ENCODE results near the gene PFDN6.

PFDN6 gene

GRCh38 chr6:33314943-33315792, 25.8 kb downstream of the PFDN6 start:
- peaks cover 76% of the 10 kb centered on the region for H3K36me3 Mint-ChIP-seq (ENCODE audit: low read depth)
- no peaks in the 10 kb centered on the region for H3K27me3 Mint-ChIP-seq
- peaks cover 69% of the 10 kb centered on the region for H3K4me1 Mint-ChIP-seq (ENCODE audit: low read depth)
- H3K4me3 Mint-ChIP-seq: peak overlapping the region; percentile 99
- peak overlapping the region; percentile 99 for H3K27ac Mint-ChIP-seq
- no peaks in the 10 kb centered on the region for H3K9me3 Mint-ChIP-seq
- no peak for DNase-seq

- peak overlapping the region; percentile 84 for H3K27ac Mint-ChIP-seq
- peaks cover 77% of the 10 kb centered on the region for H3K36me3 Mint-ChIP-seq (ENCODE audit: low read depth)
- no peak for DNase-seq
Measured at GRCh38 chr6:33315793-33316602, 26.6 kb downstream of the PFDN6 start.

GRCh38 chr6:33316603-33317418, 27.4 kb downstream of the PFDN6 start:
- Mint-ChIP-seq H3K36me3 (ENCODE audit: low read depth) (peaks cover 79% of the 10 kb centered on the region), H3K4me1 (ENCODE audit: low read depth) (peaks cover 77% of the 10 kb centered on the region), H3K9me3 (no peaks in the 10 kb centered on the region), H3K27me3 (no peaks in the 10 kb centered on the region), H3K4me3 (peak overlapping the region; percentile 99), H3K27ac (peak overlapping the region; percentile 84)
- no peak for DNase-seq

More at GRCh38 chr6:33315793-33316602, 26.6 kb downstream of the PFDN6 start:
- Mint-ChIP-seq H3K9me3 (no peaks in the 10 kb centered on the region), H3K4me1 (ENCODE audit: low read depth) (peaks cover 74% of the 10 kb centered on the region), H3K4me3 (peak overlapping the region; percentile 99), H3K27me3 (no peaks in the 10 kb centered on the region)

- Mint-ChIP-seq H3K4me3 (peak overlapping the region; percentile 99), H3K4me1 (ENCODE audit: low read depth) (peaks cover 75% of the 10 kb centered on the region), H3K27ac (peak overlapping the region; percentile 84), H3K9me3 (no peaks in the 10 kb centered on the region), H3K27me3 (no peaks in the 10 kb centered on the region), H3K36me3 (ENCODE audit: low read depth) (peaks cover 79% of the 10 kb centered on the region)
- DNase-seq: no peak
Measured at GRCh38 chr6:33317419-33317668, 27.9 kb downstream of the PFDN6 start.

GRCh38 chr6:33317669-33318425, 28.4 kb downstream of the PFDN6 start, which contains the start of gene ZBTB22:
ZBTB22 (minus strand) TSS chr6:33317744; CDS start chr6:33316916, 828 bp downstream.
- H3K9me3 Mint-ChIP-seq: no peaks in the 10 kb centered on the region
- H3K4me1 Mint-ChIP-seq (ENCODE audit: low read depth): peaks cover 72% of the 10 kb centered on the region
- peaks cover 79% of the 10 kb centered on the region for H3K36me3 Mint-ChIP-seq (ENCODE audit: low read depth)
- peak; percentile 96 for DNase-seq
- H3K27ac Mint-ChIP-seq: peak within 1 kb of the TSS; percentile 98
- H3K4me3 Mint-ChIP-seq: peak within 1 kb of the TSS; percentile 99
- H3K27me3 Mint-ChIP-seq: no peaks in the 10 kb centered on the region

- peaks cover 79% of the 10 kb centered on the region for H3K36me3 Mint-ChIP-seq (ENCODE audit: low read depth)
- no peaks in the 10 kb centered on the region for H3K9me3 Mint-ChIP-seq
- DNase-seq: no peak
- no peaks in the 10 kb centered on the region for H3K27me3 Mint-ChIP-seq
- H3K27ac Mint-ChIP-seq: peak overlapping the region; percentile 98
- H3K4me3 Mint-ChIP-seq: peak overlapping the region; percentile 90
- peaks cover 74% of the 10 kb centered on the region for H3K4me1 Mint-ChIP-seq (ENCODE audit: low read depth)
Measured at GRCh38 chr6:33318426-33319073, 29.1 kb downstream of the PFDN6 start.

GRCh38 chr6:33319939-33320314, 30.5 kb downstream of the PFDN6 start:
- H3K36me3 Mint-ChIP-seq (ENCODE audit: low read depth): peaks cover 74% of the 10 kb centered on the region
- no peaks in the 10 kb centered on the region for H3K9me3 Mint-ChIP-seq
- no peaks in the 10 kb centered on the region for H3K27me3 Mint-ChIP-seq
- DNase-seq: no peak
- peaks cover 77% of the 10 kb centered on the region for H3K4me1 Mint-ChIP-seq (ENCODE audit: low read depth)
- peak overlapping the region; percentile 90 for H3K4me3 Mint-ChIP-seq
- H3K27ac Mint-ChIP-seq: peak overlapping the region; percentile 98

- Mint-ChIP-seq H3K4me1 (ENCODE audit: low read depth) (peaks cover 71% of the 10 kb centered on the region), H3K27ac (peak overlapping the region; percentile 98), H3K36me3 (ENCODE audit: low read depth) (peaks cover 74% of the 10 kb centered on the region)
Measured at GRCh38 chr6:33320315-33321181, 31.1 kb downstream of the PFDN6 start.

GRCh38 chr6:33321227-33321626, 31.8 kb downstream of the PFDN6 start:
- H3K27me3 Mint-ChIP-seq: no peaks in the 10 kb centered on the region
- DNase-seq: no peak
- peaks cover 64% of the 10 kb centered on the region for H3K4me1 Mint-ChIP-seq (ENCODE audit: low read depth)
- peak overlapping the region; percentile 92 for H3K4me3 Mint-ChIP-seq
- peaks cover 69% of the 10 kb centered on the region for H3K36me3 Mint-ChIP-seq (ENCODE audit: low read depth)
- H3K9me3 Mint-ChIP-seq: no peaks in the 10 kb centered on the region
- H3K27ac Mint-ChIP-seq: peak overlapping the region; percentile 98

More at GRCh38 chr6:33320315-33321181, 31.1 kb downstream of the PFDN6 start:
- Mint-ChIP-seq H3K27me3 (no peaks in the 10 kb centered on the region), H3K9me3 (no peaks in the 10 kb centered on the region), H3K4me3 (peak overlapping the region; percentile 92)
- DNase-seq: no peak

GRCh38 chr6:33323623-33323948, 34.2 kb downstream of the PFDN6 start:
- Mint-ChIP-seq H3K9me3 (no peaks in the 10 kb centered on the region), H3K27me3 (no peaks in the 10 kb centered on the region), H3K4me3 (peak overlapping the region; percentile 92), H3K27ac (peak overlapping the region; percentile 98), H3K4me1 (ENCODE audit: low read depth) (peaks cover 47% of the 10 kb centered on the region), H3K36me3 (ENCODE audit: low read depth) (peaks cover 52% of the 10 kb centered on the region)
- DNase-seq: no peak

GRCh38 chr6:33324125-33324524, 34.7 kb downstream of the PFDN6 start:
- Mint-ChIP-seq H3K4me3 (peak overlapping the region; percentile 92), H3K9me3 (no peaks in the 10 kb centered on the region), H3K36me3 (ENCODE audit: low read depth) (peaks cover 46% of the 10 kb centered on the region), H3K4me1 (ENCODE audit: low read depth) (peaks cover 42% of the 10 kb centered on the region), H3K27ac (peak overlapping the region; percentile 98), H3K27me3 (no peaks in the 10 kb centered on the region)
- no peak for DNase-seq

- Mint-ChIP-seq H3K9me3 (no peaks in the 10 kb centered on the region), H3K36me3 (ENCODE audit: low read depth) (no peaks in the 10 kb centered on the region), H3K4me1 (ENCODE audit: low read depth) (peaks cover 16% of the 10 kb centered on the region), H3K27ac (no peak overlapping the region), H3K4me3 (no peak overlapping the region), H3K27me3 (no peaks in the 10 kb centered on the region)
- DNase-seq: no peak
Measured at GRCh38 chr6:33329058-33329457, 39.7 kb downstream of the PFDN6 start.

- DNase-seq: no peak
- Mint-ChIP-seq H3K9me3 (no peaks in the 10 kb centered on the region), H3K36me3 (ENCODE audit: low read depth) (no peaks in the 10 kb centered on the region), H3K4me3 (no peak overlapping the region), H3K4me1 (ENCODE audit: low read depth) (peaks cover 15% of the 10 kb centered on the region), H3K27me3 (no peaks in the 10 kb centered on the region), H3K27ac (no peak overlapping the region)
Measured at GRCh38 chr6:33330736-33331135, 41.3 kb downstream of the PFDN6 start.
